CD4-positive, alpha-beta T cell treated with Interleukin-6 for 4 hours (primary cell): ENCODE data around the gene MT1E.
"Not testable (repeated sequence)": the region's sequence is repeated elsewhere in the genome, so short reads cannot be mapped to it uniquely, and the experiment has no call there.

Source experiments
- DNase-seq: peaks from one replicate; pipeline ENCODE4 v3.0.0-alpha.2; 2020; ENCODE audit warnings: mixed read lengths

Gene MT1E

GRCh38 chr16:56672761-56673536 lies 47.4 kb downstream of the MT1E start:
- DNase-seq, result no peak

- DNase-seq, result peak; percentile 30
Observed at GRCh38 chr16:56673921-56674320, 48.3 kb downstream of the MT1E start.

GRCh38 chr16:56674570-56674969 lies 49.0 kb downstream of the MT1E start:
- DNase-seq, result not testable (repeated sequence)

- peak; percentile 51 for DNase-seq
Observed at GRCh38 chr16:56675685-56676210, 50.2 kb downstream of the MT1E start.
